ENCODE results near the gene HDAC9.
A peak's percentile ranks its signal among the peaks of the same experiment; 100 is the strongest.

Gene HDAC9

GRCh38 chr7:18495412-18496340 is at the start of gene HDAC9:
TSS of gene HDAC9 (plus strand) at chr7:18495749. CDS start at chr7:18496303, 554 bp downstream.
- no peak for TF ChIP-seq GATA1 (IDR thresholded peaks at IDR 0.05; ENCODE audit: low read depth, low read length)
- TF ChIP-seq POLR2A (IDR thresholded peaks at IDR 0.05; ENCODE audit: low read length): no peak
- DNase-seq: peak in 1 of 2 experiments; percentile 1

GRCh38 chr7:18445916-18446520 is 49.5 kb upstream of the HDAC9 start:
- DNase-seq: no peak
- TF ChIP-seq POLR2A (IDR thresholded peaks at IDR 0.05; ENCODE audit: low read length): no peak

- TF ChIP-seq POLR2A (IDR thresholded peaks at IDR 0.05; ENCODE audit: low read length) (no peak), GATA1 (IDR thresholded peaks at IDR 0.05; ENCODE audit: low read depth, low read length) (no peak)
- DNase-seq: no peak
These were observed 45.5 kb upstream of the HDAC9 start for GRCh38 chr7:18450019-18450418.

- DNase-seq: no peak
- TF ChIP-seq POLR2A (IDR thresholded peaks at IDR 0.05; ENCODE audit: low read length) (no peak), GATA1 (IDR thresholded peaks at IDR 0.05; ENCODE audit: low read depth, low read length) (no peak)
These were observed 39.9 kb upstream of the HDAC9 start for GRCh38 chr7:18455606-18456005.

GRCh38 chr7:18457832-18458231 is 37.7 kb upstream of the HDAC9 start:
- no peak for DNase-seq
- TF ChIP-seq GATA1 (IDR thresholded peaks at IDR 0.05; ENCODE audit: low read depth, low read length) (no peak), POLR2A (IDR thresholded peaks at IDR 0.05; ENCODE audit: low read length) (no peak)

GRCh38 chr7:18458830-18459229 is 36.7 kb upstream of the HDAC9 start:
- TF ChIP-seq POLR2A (IDR thresholded peaks at IDR 0.05; ENCODE audit: low read length): no peak
- no peak for TF ChIP-seq GATA1 (IDR thresholded peaks at IDR 0.05; ENCODE audit: low read depth, low read length)
- no peak for DNase-seq

- TF ChIP-seq GATA1 (IDR thresholded peaks at IDR 0.05; ENCODE audit: low read depth, low read length) (no peak), POLR2A (IDR thresholded peaks at IDR 0.05; ENCODE audit: low read length) (no peak)
These were observed 35.9 kb upstream of the HDAC9 start for GRCh38 chr7:18459484-18460245.

GRCh38 chr7:18461785-18462467 is 33.6 kb upstream of the HDAC9 start:
- TF ChIP-seq GATA1 (IDR thresholded peaks at IDR 0.05; ENCODE audit: low read depth, low read length): no peak
- no peak for TF ChIP-seq POLR2A (IDR thresholded peaks at IDR 0.05; ENCODE audit: low read length)
- no peak for DNase-seq

More at GRCh38 chr7:18459484-18460245, 35.9 kb upstream of the HDAC9 start:
- DNase-seq: no peak

GRCh38 chr7:18464830-18465229 is 30.7 kb upstream of the HDAC9 start:
- no peak for DNase-seq
- no peak for TF ChIP-seq GATA1 (IDR thresholded peaks at IDR 0.05; ENCODE audit: low read depth, low read length)
- TF ChIP-seq POLR2A (IDR thresholded peaks at IDR 0.05; ENCODE audit: low read length): no peak

- no peak for DNase-seq
These were observed 28.5 kb upstream of the HDAC9 start for GRCh38 chr7:18467011-18467410.

GRCh38 chr7:18468795-18469194 is 26.8 kb upstream of the HDAC9 start:
- DNase-seq: no peak
- TF ChIP-seq GATA1 (IDR thresholded peaks at IDR 0.05; ENCODE audit: low read depth, low read length): no peak
- no peak for TF ChIP-seq POLR2A (IDR thresholded peaks at IDR 0.05; ENCODE audit: low read length)

More at GRCh38 chr7:18467011-18467410, 28.5 kb upstream of the HDAC9 start:
- no peak for TF ChIP-seq GATA1 (IDR thresholded peaks at IDR 0.05; ENCODE audit: low read depth, low read length)

- DNase-seq: no peak
- TF ChIP-seq POLR2A (IDR thresholded peaks at IDR 0.05; ENCODE audit: low read length) (no peak), GATA1 (IDR thresholded peaks at IDR 0.05; ENCODE audit: low read depth, low read length) (no peak)
These were observed 26.2 kb upstream of the HDAC9 start for GRCh38 chr7:18469316-18469715.

GRCh38 chr7:18471476-18472160 is 23.9 kb upstream of the HDAC9 start:
- TF ChIP-seq GATA1 (IDR thresholded peaks at IDR 0.05; ENCODE audit: low read depth, low read length) (no peak), POLR2A (IDR thresholded peaks at IDR 0.05; ENCODE audit: low read length) (no peak)
- no peak for DNase-seq

Data from erythroblast (primary cell).